ENCODE data around the gene GAL3ST1. TPM values are rescaled to one million over a fixed set of nuclear protein-coding genes. Genes with fewer than 3 reads are reported as not detected.

The GAL3ST1 gene
- total and polyA plus RNA-seq, 4 donors, result 1.0 to 19.4 (median 1.5) TPM

GRCh38 chr22:30557243-30557642 lies 17.2 kb downstream of the GAL3ST1 start:
- no peak for DNase-seq (ENCODE audit: low spot score)
- TF ChIP-seq FOXA1 (IDR thresholded peaks at IDR 0.05) (no peak), RAD21 (IDR thresholded peaks at IDR 0.05) (no peak), TAF1 (conservative IDR thresholded peaks at IDR 0.05) (no peak), JUND (IDR thresholded peaks at IDR 0.05) (no peak), NR2F2 (IDR thresholded peaks at IDR 0.05) (no peak), ATF3 (IDR thresholded peaks at IDR 0.05) (no peak), CTCF (IDR thresholded peaks at IDR 0.05; ENCODE audit: low read depth, low read length, missing input control) (no peak), REST (IDR thresholded peaks at IDR 0.05) (no peak), HNF4G (IDR thresholded peaks at IDR 0.05) (no peak), YY1 (IDR thresholded peaks at IDR 0.05) (no peak), MAX (IDR thresholded peaks at IDR 0.05) (no peak), SP1 (IDR thresholded peaks at IDR 0.05) (no peak), FOXA2 (IDR thresholded peaks at IDR 0.05) (no peak)

GRCh38 chr22:30556388-30556787 lies 18.1 kb downstream of the GAL3ST1 start:
- H3K36me3 ChIP-seq (ENCODE audit: control insufficient read depth in 4 of 4, insufficient read depth in 3 of 4, low read depth in 1 of 4, low read length in 3 of 4), result no peaks in the 10 kb centered on the region
- 64% methylated on average over 6 of the region's 6 CpGs for WGBS

More at GRCh38 chr22:30557243-30557642, 17.2 kb downstream of the GAL3ST1 start:
- no peaks in the 10 kb centered on the region for H3K27me3 ChIP-seq (ENCODE audit: control insufficient read depth in 4 of 4, insufficient read depth in 4 of 4, low read length in 3 of 4)
- no peak overlapping the region for H3K9ac ChIP-seq (ENCODE audit: low read depth in 1 of 2, low read length in 2 of 2)
- H3K36me3 ChIP-seq (ENCODE audit: control insufficient read depth in 4 of 4, insufficient read depth in 3 of 4, low read depth in 1 of 4, low read length in 3 of 4), result no peaks in the 10 kb centered on the region
- H3K4me3 ChIP-seq (ENCODE audit: low read depth in 1 of 3, low read length in 3 of 3), result no peak overlapping the region
- 87% methylated on average over 8 of the region's 8 CpGs for WGBS
- H3K27ac ChIP-seq (ENCODE audit: low read depth in 1 of 2, low read length in 2 of 2), result no peak overlapping the region
- no peaks in the 10 kb centered on the region for H3K4me1 ChIP-seq (ENCODE audit: control insufficient read depth in 4 of 4, insufficient read depth in 4 of 4, low read length in 3 of 4)
- no peaks in the 10 kb centered on the region for H3K9me3 ChIP-seq (ENCODE audit: control insufficient read depth in 4 of 4, low read length in 3 of 4)

More at GRCh38 chr22:30556388-30556787, 18.1 kb downstream of the GAL3ST1 start:
- no peaks in the 10 kb centered on the region for H3K9me3 ChIP-seq (ENCODE audit: control insufficient read depth in 4 of 4, low read length in 3 of 4)
- no peak for TF ChIP-seq GABPA (IDR thresholded peaks at IDR 0.05 in 1 of 2, conservative IDR thresholded peaks at IDR 0.05 in 1 of 2)
- TF ChIP-seq RAD21 (IDR thresholded peaks at IDR 0.05), result peak; percentile 42 to 45
- H3K27ac ChIP-seq (ENCODE audit: low read depth in 1 of 2, low read length in 2 of 2), result no peak overlapping the region
- no peak for DNase-seq (ENCODE audit: low spot score)
- H3K4me3 ChIP-seq (ENCODE audit: low read depth in 1 of 3, low read length in 3 of 3), result no peak overlapping the region
- no peak overlapping the region for H3K9ac ChIP-seq (ENCODE audit: low read depth in 1 of 2, low read length in 2 of 2)
- H3K27me3 ChIP-seq (ENCODE audit: control insufficient read depth in 4 of 4, insufficient read depth in 4 of 4, low read length in 3 of 4), result no peaks in the 10 kb centered on the region
- no peaks in the 10 kb centered on the region for H3K4me1 ChIP-seq (ENCODE audit: control insufficient read depth in 4 of 4, insufficient read depth in 4 of 4, low read length in 3 of 4)

Data from liver (tissue), 9 donors.